ENCODE data around the gene LATS2.

Gene LATS2

DNA sequence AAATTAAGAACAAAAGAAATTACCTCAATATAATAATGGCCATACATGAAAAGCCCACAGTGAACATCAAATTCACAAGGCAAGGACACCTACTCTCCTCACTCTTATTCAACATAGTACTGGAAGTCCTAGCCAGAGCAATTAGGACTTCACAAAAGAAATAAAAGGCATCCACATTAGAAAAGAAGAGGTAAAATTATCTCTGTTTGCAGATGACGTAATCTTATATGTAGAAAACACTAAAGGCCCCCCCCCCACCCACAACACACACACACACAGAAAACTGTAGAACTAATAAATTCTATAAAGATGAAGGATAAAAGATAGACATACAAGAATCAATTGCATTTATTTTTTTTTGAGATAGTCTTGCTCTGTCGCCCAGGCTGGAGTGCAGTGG is 25.5 kb upstream of the LATS2 start:
- no peak overlapping the region for H3K4me3 ChIP-seq (ENCODE audit: low read depth in 1 of 2, low read length in 1 of 2)
- no peaks in the 10 kb centered on the region for H3K36me3 ChIP-seq
- H3K4me1 ChIP-seq (ENCODE audit: control insufficient read depth in 1 of 2, insufficient read depth in 1 of 2, low read depth in 1 of 2, low read length in 1 of 2) = no peaks in the 10 kb centered on the region
- H3K27ac ChIP-seq = no peak overlapping the region
- H3K27me3 ChIP-seq = no peaks in the 10 kb centered on the region
- no peaks in the 10 kb centered on the region for H3K9me3 ChIP-seq
- TF ChIP-seq, protein P1, sequence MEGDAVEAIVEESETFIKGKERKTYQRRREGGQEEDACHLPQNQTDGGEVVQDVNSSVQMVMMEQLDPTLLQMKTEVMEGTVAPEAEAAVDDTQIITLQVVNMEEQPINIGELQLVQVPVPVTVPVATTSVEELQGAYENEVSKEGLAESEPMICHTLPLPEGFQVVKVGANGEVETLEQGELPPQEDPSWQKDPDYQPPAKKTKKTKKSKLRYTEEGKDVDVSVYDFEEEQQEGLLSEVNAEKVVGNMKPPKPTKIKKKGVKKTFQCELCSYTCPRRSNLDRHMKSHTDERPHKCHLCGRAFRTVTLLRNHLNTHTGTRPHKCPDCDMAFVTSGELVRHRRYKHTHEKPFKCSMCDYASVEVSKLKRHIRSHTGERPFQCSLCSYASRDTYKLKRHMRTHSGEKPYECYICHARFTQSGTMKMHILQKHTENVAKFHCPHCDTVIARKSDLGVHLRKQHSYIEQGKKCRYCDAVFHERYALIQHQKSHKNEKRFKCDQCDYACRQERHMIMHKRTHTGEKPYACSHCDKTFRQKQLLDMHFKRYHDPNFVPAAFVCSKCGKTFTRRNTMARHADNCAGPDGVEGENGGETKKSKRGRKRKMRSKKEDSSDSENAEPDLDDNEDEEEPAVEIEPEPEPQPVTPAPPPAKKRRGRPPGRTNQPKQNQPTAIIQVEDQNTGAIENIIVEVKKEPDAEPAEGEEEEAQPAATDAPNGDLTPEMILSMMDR (IDR thresholded peaks at IDR 0.05) = no peak

GRCh38 chr13:21081926-21082325 is 20.5 kb upstream of the LATS2 start:
- H3K4me1 ChIP-seq (ENCODE audit: control insufficient read depth in 1 of 2, insufficient read depth in 1 of 2, low read depth in 1 of 2, low read length in 1 of 2) = peaks cover 30 to 38% of the 10 kb centered on the region in 2 experiments
- no peaks in the 10 kb centered on the region for H3K9me3 ChIP-seq
- H3K27me3 ChIP-seq = no peaks in the 10 kb centered on the region
- H3K27ac ChIP-seq = no peak overlapping the region
- no peak overlapping the region for H3K4me3 ChIP-seq (ENCODE audit: low read depth in 1 of 2, low read length in 1 of 2)
- TF ChIP-seq, protein P1 (IDR thresholded peaks at IDR 0.05) = no peak
- no peaks in the 10 kb centered on the region for H3K36me3 ChIP-seq

DNA sequence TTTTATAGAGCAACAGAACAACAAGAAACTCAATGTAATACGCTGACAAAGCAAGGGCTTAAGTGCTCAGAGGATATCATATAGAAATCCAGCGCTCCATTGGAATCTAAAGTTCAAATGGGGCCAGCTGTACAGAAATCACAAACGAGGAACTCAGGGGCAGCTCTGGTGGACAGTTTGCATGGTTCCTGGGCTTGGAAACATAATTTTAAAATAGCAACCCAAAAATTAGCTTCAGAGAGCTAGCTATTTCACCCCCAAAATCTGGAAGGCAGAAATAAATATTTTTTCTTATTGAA is 19.2 kb upstream of the LATS2 start:
- peak overlapping the region; percentile 70 for H3K27ac ChIP-seq

GRCh38 chr13:21079761-21080592 is 18.6 kb upstream of the LATS2 start:
- peaks cover 37 to 52% of the 10 kb centered on the region in 2 experiments for H3K4me1 ChIP-seq (ENCODE audit: control insufficient read depth in 1 of 2, insufficient read depth in 1 of 2, low read depth in 1 of 2, low read length in 1 of 2)
- TF ChIP-seq, protein P1 (IDR thresholded peaks at IDR 0.05) = no peak
- peak overlapping the region; percentile 70 for H3K27ac ChIP-seq
- no peaks in the 10 kb centered on the region for H3K27me3 ChIP-seq
- no peaks in the 10 kb centered on the region for H3K9me3 ChIP-seq
- H3K4me3 ChIP-seq (ENCODE audit: low read depth in 1 of 2, low read length in 1 of 2) = peak overlapping the region in 1 of 2 experiments; percentile 16
- no peaks in the 10 kb centered on the region for H3K36me3 ChIP-seq

More for the DNA sequence above, 19.2 kb upstream of the LATS2 start:
- Histone ChIP-seq H3K4me3 (ENCODE audit: low read depth in 1 of 2, low read length in 1 of 2) (no peak overlapping the region), H3K36me3 (no peaks in the 10 kb centered on the region), H3K4me1 (ENCODE audit: control insufficient read depth in 1 of 2, insufficient read depth in 1 of 2, low read depth in 1 of 2, low read length in 1 of 2) (peaks cover 32 to 46% of the 10 kb centered on the region in 2 experiments), H3K9me3 (no peaks in the 10 kb centered on the region), H3K27me3 (no peaks in the 10 kb centered on the region)
- TF ChIP-seq, protein P1 (IDR thresholded peaks at IDR 0.05) = no peak

GRCh38 chr13:21079221-21079620 is 17.8 kb upstream of the LATS2 start:
- peak overlapping the region; percentile 70 for H3K27ac ChIP-seq
- H3K4me3 ChIP-seq (ENCODE audit: low read depth in 1 of 2, low read length in 1 of 2) = no peak overlapping the region
- H3K36me3 ChIP-seq = no peaks in the 10 kb centered on the region
- no peaks in the 10 kb centered on the region for H3K27me3 ChIP-seq
- TF ChIP-seq, protein P1 (IDR thresholded peaks at IDR 0.05) = no peak
- peaks cover 42 to 58% of the 10 kb centered on the region in 2 experiments for H3K4me1 ChIP-seq (ENCODE audit: control insufficient read depth in 1 of 2, insufficient read depth in 1 of 2, low read depth in 1 of 2, low read length in 1 of 2)
- no peaks in the 10 kb centered on the region for H3K9me3 ChIP-seq

All from neutrophil (primary cell).